Measurements from ENCODE around the gene REPIN1. TPM values are rescaled to one million over a fixed set of nuclear protein-coding genes. Genes with fewer than 3 reads are reported as not detected.

The REPIN1 gene
- total RNA-seq, 1 donor from 2014 or later = 86.0 TPM

GRCh38 chr7:150337659-150338081 lies 31.0 kb upstream of the REPIN1 start:
- intact Hi-C loops (cut with DNase I) = no loop called here
- Histone ChIP-seq H3K4me1 (peaks cover 30% of the 10 kb centered on the region), H3K4me3 (no peak overlapping the region), H3K27ac (no peak overlapping the region), H3K36me3 (peaks cover 15% of the 10 kb centered on the region), H3K9me3 (no peaks in the 10 kb centered on the region), H3K27me3 (ENCODE audit: low read depth) (peaks cover 21% of the 10 kb centered on the region)
- no peak for DNase-seq
- ATAC-seq = no peak
- no peak for TF ChIP-seq CTCF (IDR thresholded peaks at IDR 0.05)

GRCh38 chr7:150338166-150338829 lies 30.3 kb upstream of the REPIN1 start:
- Histone ChIP-seq H3K4me1 (peaks cover 30% of the 10 kb centered on the region), H3K27ac (no peak overlapping the region), H3K9me3 (no peaks in the 10 kb centered on the region), H3K36me3 (peaks cover 15% of the 10 kb centered on the region), H3K4me3 (no peak overlapping the region), H3K27me3 (ENCODE audit: low read depth) (peaks cover 26% of the 10 kb centered on the region)
- no peak for DNase-seq
- intact Hi-C loops (cut with DNase I) = no loop called here
- TF ChIP-seq CTCF (IDR thresholded peaks at IDR 0.05) = no peak
- ATAC-seq = no peak

GRCh38 chr7:150339409-150339809 lies 29.2 kb upstream of the REPIN1 start:
- H3K36me3 ChIP-seq = peaks cover 15% of the 10 kb centered on the region
- H3K27ac ChIP-seq = no peak overlapping the region
- H3K4me3 ChIP-seq = peak overlapping the region; percentile 62
- no peak for ATAC-seq
- H3K4me1 ChIP-seq = peaks cover 30% of the 10 kb centered on the region
- peaks cover 26% of the 10 kb centered on the region for H3K27me3 ChIP-seq (ENCODE audit: low read depth)
- TF ChIP-seq CTCF (IDR thresholded peaks at IDR 0.05) = no peak
- no peaks in the 10 kb centered on the region for H3K9me3 ChIP-seq
- DNase-seq = no peak
- intact Hi-C loops (cut with DNase I) = no loop called here

- Histone ChIP-seq H3K36me3 (peaks cover 15% of the 10 kb centered on the region), H3K27me3 (ENCODE audit: low read depth) (peaks cover 26% of the 10 kb centered on the region), H3K4me1 (peaks cover 30% of the 10 kb centered on the region), H3K27ac (peak overlapping the region; percentile 78), H3K4me3 (peak overlapping the region; percentile 62), H3K9me3 (no peaks in the 10 kb centered on the region)
- intact Hi-C loops (cut with DNase I) = no loop called here
- ATAC-seq (peak; percentile 66 to 69), DNase-seq (peak; percentile 66)
- no peak for TF ChIP-seq CTCF (IDR thresholded peaks at IDR 0.05)
Observed at GRCh38 chr7:150340024-150340749, 28.4 kb upstream of the REPIN1 start.

- intact Hi-C loops (cut with DNase I) = no loop called here
- Histone ChIP-seq H3K27ac (peak overlapping the region; percentile 78), H3K36me3 (peaks cover 15% of the 10 kb centered on the region), H3K9me3 (no peaks in the 10 kb centered on the region), H3K27me3 (ENCODE audit: low read depth) (peaks cover 26% of the 10 kb centered on the region), H3K4me3 (peak overlapping the region; percentile 62), H3K4me1 (peaks cover 26% of the 10 kb centered on the region)
- DNase-seq (no peak), ATAC-seq (peak; percentile 1 to 9)
- TF ChIP-seq CTCF (IDR thresholded peaks at IDR 0.05) = no peak
Observed at GRCh38 chr7:150340875-150341262, 27.8 kb upstream of the REPIN1 start.

Data from lower lobe of right lung (tissue), 2 donors.